Measurements from ENCODE around the gene PBX2. TPM values are rescaled to one million over a fixed set of nuclear protein-coding genes. Genes with fewer than 3 reads are reported as not detected.
A peak's percentile ranks its signal among the peaks of the same experiment; 100 is the strongest.
"Not testable (repeated sequence)": the region's sequence is repeated elsewhere in the genome, so short reads cannot be mapped to it uniquely, and the experiment has no call there.

PBX2 gene
- total RNA-seq, 1 experiment from 2014 or later: 176 TPM

DNA sequence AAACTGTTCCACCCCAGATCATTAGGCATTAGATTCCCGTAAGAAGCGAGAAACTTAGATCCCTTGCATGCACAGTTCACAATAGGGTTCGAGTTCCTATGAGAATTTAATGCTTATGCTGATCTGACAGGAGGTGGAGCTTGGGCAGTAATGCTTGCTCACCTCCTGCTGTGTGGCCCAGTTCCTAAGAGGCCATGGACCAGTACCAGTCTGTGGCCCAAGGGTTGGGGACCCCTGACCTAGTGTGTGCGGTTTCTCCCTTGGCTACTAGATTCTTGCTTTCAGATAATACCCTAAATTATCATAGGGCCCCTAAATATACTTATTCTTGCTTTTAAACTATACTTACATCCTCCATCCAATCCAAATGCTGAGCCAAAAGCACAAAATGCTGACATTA, 4.4 kb upstream of the PBX2 start:
- no peak overlapping the region for H3K23ac ChIP-seq (ENCODE audit: insufficient read length, low read depth, low read length)
- H3K14ac ChIP-seq (ENCODE audit: insufficient read depth, low read length): no peak overlapping the region
- no peak overlapping the region for H3K18ac ChIP-seq (ENCODE audit: insufficient read length, low read depth, low read length)
- H4K91ac ChIP-seq (ENCODE audit: insufficient read length, low read depth, low read length): no peak overlapping the region
- H3K56ac ChIP-seq (ENCODE audit: insufficient read length, low read depth, low read length): no peak overlapping the region
- H3K27me3 ChIP-seq (ENCODE audit: insufficient read depth, low read length): no peaks in the 10 kb centered on the region
- peak overlapping the region in 1 of 3 experiments; percentile 98; a peak in 3 of 7 replicates for H3K27ac Mint-ChIP-seq
- H2BK120ac ChIP-seq (ENCODE audit: low read depth, low read length, poor library complexity, severe bottlenecking): no peak overlapping the region
- TF ChIP-seq, protein P1, sequence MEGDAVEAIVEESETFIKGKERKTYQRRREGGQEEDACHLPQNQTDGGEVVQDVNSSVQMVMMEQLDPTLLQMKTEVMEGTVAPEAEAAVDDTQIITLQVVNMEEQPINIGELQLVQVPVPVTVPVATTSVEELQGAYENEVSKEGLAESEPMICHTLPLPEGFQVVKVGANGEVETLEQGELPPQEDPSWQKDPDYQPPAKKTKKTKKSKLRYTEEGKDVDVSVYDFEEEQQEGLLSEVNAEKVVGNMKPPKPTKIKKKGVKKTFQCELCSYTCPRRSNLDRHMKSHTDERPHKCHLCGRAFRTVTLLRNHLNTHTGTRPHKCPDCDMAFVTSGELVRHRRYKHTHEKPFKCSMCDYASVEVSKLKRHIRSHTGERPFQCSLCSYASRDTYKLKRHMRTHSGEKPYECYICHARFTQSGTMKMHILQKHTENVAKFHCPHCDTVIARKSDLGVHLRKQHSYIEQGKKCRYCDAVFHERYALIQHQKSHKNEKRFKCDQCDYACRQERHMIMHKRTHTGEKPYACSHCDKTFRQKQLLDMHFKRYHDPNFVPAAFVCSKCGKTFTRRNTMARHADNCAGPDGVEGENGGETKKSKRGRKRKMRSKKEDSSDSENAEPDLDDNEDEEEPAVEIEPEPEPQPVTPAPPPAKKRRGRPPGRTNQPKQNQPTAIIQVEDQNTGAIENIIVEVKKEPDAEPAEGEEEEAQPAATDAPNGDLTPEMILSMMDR (conservative IDR thresholded peaks at IDR 0.05): no peak
- H3K4me1 ChIP-seq (ENCODE audit: insufficient read depth, low read length): peaks cover 7% of the 10 kb centered on the region
- no peaks in the 10 kb centered on the region for H3K79me1 ChIP-seq (ENCODE audit: insufficient read depth, low read depth, low read length, poor library complexity, severe bottlenecking)
- H2BK20ac ChIP-seq (ENCODE audit: low read depth, low read length, poor library complexity, severe bottlenecking): no peak overlapping the region
- H3K36me3 Mint-ChIP-seq (ENCODE audit: insufficient read depth in 1 of 3, low read depth in 3 of 3): no peaks in the 10 kb centered on the region
- no CpG with 5 or more reads among the region's 4 CpGs for WGBS (ENCODE audit: extremely low coverage, insufficient read length, low lambda C conversion rate)
- no peak overlapping the region for H2AK5ac ChIP-seq (ENCODE audit: insufficient read length, low read length)
- H3K9me3 ChIP-seq (ENCODE audit: control insufficient read depth, low read depth, low read length): no peaks in the 10 kb centered on the region
- no peak overlapping the region for H3K9ac ChIP-seq (ENCODE audit: extremely low read depth, insufficient read length, low read length)
- no peak overlapping the region for H2BK5ac ChIP-seq (ENCODE audit: insufficient read length, low read length)
- H4K20me1 ChIP-seq (ENCODE audit: control insufficient read depth, insufficient read depth, insufficient read length): no peaks in the 10 kb centered on the region
- DNase-seq: no peak
- H4K8ac ChIP-seq (replicated peaks; ENCODE audit: insufficient read length, low read depth, low read length): no peak overlapping the region
- no peak overlapping the region for H3K27ac ChIP-seq (ENCODE audit: insufficient read length, low read depth, low read length)
- H3K4ac ChIP-seq (ENCODE audit: low read depth, low read length): no peak overlapping the region
- H4K5ac ChIP-seq (ENCODE audit: insufficient read length, low read depth, low read length): no peak overlapping the region
- H2BK15ac ChIP-seq (ENCODE audit: low read depth, low read length): no peak overlapping the region
- H3K9me3 Mint-ChIP-seq: no peaks in the 10 kb centered on the region; a peak in 1 of 5 replicates
- peak overlapping the region in 1 of 2 experiments; percentile 96; a peak in 3 of 5 replicates for H3K4me3 Mint-ChIP-seq
- H3K4me1 Mint-ChIP-seq: peaks cover 50 to 53% of the 10 kb centered on the region in 2 experiments
- no peak overlapping the region for H3K4me2 ChIP-seq (ENCODE audit: insufficient read depth, insufficient read length, low read length)
- H3K27me3 Mint-ChIP-seq (ENCODE audit: low read depth): no peaks in the 10 kb centered on the region
- H3K79me2 ChIP-seq (ENCODE audit: insufficient read depth, low read length): no peaks in the 10 kb centered on the region
- H3T11ph ChIP-seq (ENCODE audit: low read length): no peak overlapping the region
- no peak overlapping the region for H2BK12ac ChIP-seq (ENCODE audit: insufficient read length, low read depth, low read length)
- H2AFZ ChIP-seq (ENCODE audit: low read length): no peak overlapping the region
- peaks cover 12% of the 10 kb centered on the region for H3K23me2 ChIP-seq (ENCODE audit: insufficient read length, low read depth, low read length, poor library complexity, severe bottlenecking)

GRCh38 chr6:32193096-32193495, 3.1 kb upstream of the PBX2 start:
- not testable (repeated sequence) for H2BK120ac ChIP-seq (ENCODE audit: low read depth, low read length, poor library complexity, severe bottlenecking); H2AFZ ChIP-seq (ENCODE audit: low read length); H3K27ac ChIP-seq (ENCODE audit: insufficient read length, low read depth, low read length); H3K27me3 Mint-ChIP-seq (ENCODE audit: low read depth); H4K5ac ChIP-seq (ENCODE audit: insufficient read length, low read depth, low read length); H2BK20ac ChIP-seq (ENCODE audit: low read depth, low read length, poor library complexity, severe bottlenecking); H2BK15ac ChIP-seq (ENCODE audit: low read depth, low read length); DNase-seq; H3K9me3 Mint-ChIP-seq; H2BK12ac ChIP-seq (ENCODE audit: insufficient read length, low read depth, low read length); H3K79me2 ChIP-seq (ENCODE audit: insufficient read depth, low read length); H2AK5ac ChIP-seq (ENCODE audit: insufficient read length, low read length); H3K14ac ChIP-seq (ENCODE audit: insufficient read depth, low read length); H3T11ph ChIP-seq (ENCODE audit: low read length); H3K9me3 ChIP-seq (ENCODE audit: control insufficient read depth, low read depth, low read length); H3K36me3 Mint-ChIP-seq (ENCODE audit: insufficient read depth in 1 of 3, low read depth in 3 of 3); H4K20me1 ChIP-seq (ENCODE audit: control insufficient read depth, insufficient read depth, insufficient read length); H3K79me1 ChIP-seq (ENCODE audit: insufficient read depth, low read depth, low read length, poor library complexity, severe bottlenecking); H3K27me3 ChIP-seq (ENCODE audit: insufficient read depth, low read length); H3K18ac ChIP-seq (ENCODE audit: insufficient read length, low read depth, low read length); H3K56ac ChIP-seq (ENCODE audit: insufficient read length, low read depth, low read length); H2BK5ac ChIP-seq (ENCODE audit: insufficient read length, low read length); H3K4ac ChIP-seq (ENCODE audit: low read depth, low read length); H3K9ac ChIP-seq (ENCODE audit: extremely low read depth, insufficient read length, low read length); H3K4me1 ChIP-seq (ENCODE audit: insufficient read depth, low read length); H4K91ac ChIP-seq (ENCODE audit: insufficient read length, low read depth, low read length); H4K8ac ChIP-seq (replicated peaks; ENCODE audit: insufficient read length, low read depth, low read length); H3K23ac ChIP-seq (ENCODE audit: insufficient read length, low read depth, low read length)
- peak overlapping the region; percentile 47 to 66; a peak in 3 of 5 replicates for H3K4me3 Mint-ChIP-seq
- H3K27ac Mint-ChIP-seq: peak overlapping the region in 2 of 3 experiments; percentile 87 to 91; a peak in 2 of 7 replicates
- Histone ChIP-seq H3K23me2 (ENCODE audit: insufficient read length, low read depth, low read length, poor library complexity, severe bottlenecking) (peaks cover 17% of the 10 kb centered on the region), H3K4me2 (ENCODE audit: insufficient read depth, insufficient read length, low read length) (peak overlapping the region; percentile 44)
- WGBS (ENCODE audit: extremely low coverage, insufficient read length, low lambda C conversion rate): no CpG with 5 or more reads among the region's 13 CpGs
- peaks cover 59 to 62% of the 10 kb centered on the region in 2 experiments for H3K4me1 Mint-ChIP-seq
